NB4 (cell line): Measurements from ENCODE around the gene LINC00632.
A peak's percentile ranks its signal among the peaks of the same experiment; 100 is the strongest.

Experiments used
- DNase-seq: peaks from one replicate; pipeline ENCODE4 v3.0.0; 2010; ENCODE audit warnings: low read depth
- H3K4me3 ChIP-seq: one replicate; pipeline ENCODE4 v1.5.1; 2011; ENCODE audit warnings: mild to moderate bottlenecking, low read depth, low read length, moderate library complexity
- CTCF ChIP-seq: IDR thresholded peaks from one replicate; pipeline ENCODE4 v1.5.1; 2012; ENCODE audit warnings: low read depth, low read length
- MAX ChIP-seq: IDR thresholded peaks from 2 replicates; pipeline ENCODE4 v1.6.1; 2011; ENCODE audit warnings: low read depth, low read length
- MYC ChIP-seq: IDR thresholded peaks from 2 replicates; pipeline ENCODE4 v1.6.1; 2011; ENCODE audit warnings: low read depth, low read length
- POLR2A ChIP-seq: IDR thresholded peaks from 2 replicates; pipeline ENCODE4 v1.6.1; 2011; ENCODE audit warnings: mild to moderate bottlenecking; ENCODE audit not compliant: insufficient read length; ENCODE audit errors: extremely low read depth

LINC00632 gene

GRCh38 chrX:140713174-140713539 is 3.6 kb downstream of the LINC00632 start:
- no peak overlapping the region for H3K4me3 ChIP-seq
- DNase-seq, result peak; percentile 36
- TF ChIP-seq POLR2A, result no peak
- TF ChIP-seq MAX, result no peak
- no peak for TF ChIP-seq CTCF
- TF ChIP-seq MYC, result no peak

GRCh38 chrX:140715787-140716186 is 6.2 kb downstream of the LINC00632 start:
- H3K4me3 ChIP-seq, result no peak overlapping the region
- no peak for TF ChIP-seq CTCF
- TF ChIP-seq POLR2A, result no peak
- TF ChIP-seq MAX, result no peak
- no peak for TF ChIP-seq MYC
- DNase-seq, result no peak

DNA sequence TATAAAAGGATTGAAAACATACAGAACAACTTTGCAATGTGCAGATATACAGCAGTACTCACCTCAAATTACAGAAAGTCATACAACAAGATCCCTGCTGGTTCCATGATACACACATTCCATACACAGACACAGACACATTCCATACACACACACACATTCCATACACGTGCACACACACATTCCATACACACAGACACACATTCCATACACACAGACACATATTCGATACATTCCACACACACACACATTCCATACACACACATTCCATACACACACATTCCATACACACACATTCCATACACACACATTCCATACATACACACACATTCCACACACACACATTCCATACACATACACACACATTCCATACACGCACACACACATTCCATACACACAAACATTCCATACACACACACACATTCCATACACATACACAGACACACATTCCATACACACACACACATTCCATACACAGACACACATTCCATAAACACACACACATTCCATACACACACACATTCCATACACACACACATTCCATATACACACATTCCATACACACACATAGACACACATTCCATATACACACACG is 13.7 kb downstream of the LINC00632 start:
- no peak overlapping the region for H3K4me3 ChIP-seq
- no peak for TF ChIP-seq CTCF
- no peak for TF ChIP-seq MYC
- no peak for TF ChIP-seq POLR2A
- no peak for TF ChIP-seq MAX
- no peak for DNase-seq

DNA sequence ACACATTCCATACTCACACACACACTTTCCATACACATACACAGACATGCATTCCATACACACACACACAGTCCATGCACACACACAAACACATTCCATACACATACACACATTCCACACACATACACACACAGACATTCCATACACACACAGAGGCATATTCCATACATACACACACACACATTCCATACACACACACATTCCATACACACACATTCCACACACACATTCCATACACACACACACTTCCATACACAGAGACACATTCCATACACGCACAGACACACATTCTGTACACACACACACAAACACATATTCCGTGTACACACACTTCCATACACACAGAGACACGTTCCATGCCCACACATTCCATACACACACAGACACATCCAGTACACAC is 14.8 kb downstream of the LINC00632 start:
- no peak for DNase-seq
- TF ChIP-seq MYC, result no peak
- TF ChIP-seq CTCF, result no peak
- no peak for TF ChIP-seq MAX
- no peak for TF ChIP-seq POLR2A
- H3K4me3 ChIP-seq, result no peak overlapping the region

DNA sequence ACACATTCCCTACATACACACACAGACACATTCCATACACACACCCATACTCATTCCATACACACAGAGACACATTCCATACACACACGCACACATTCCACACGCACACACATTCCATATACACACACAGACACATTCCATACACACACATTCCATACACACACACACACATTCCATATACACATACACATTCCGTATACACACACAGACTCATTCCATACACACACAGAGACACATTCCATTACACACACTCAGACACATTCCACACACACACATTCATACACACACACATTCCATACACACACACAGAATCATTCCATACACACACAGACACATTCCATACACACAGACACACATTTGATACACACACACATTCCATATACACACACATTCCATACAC is 15.2 kb downstream of the LINC00632 start:
- no peak for DNase-seq
- H3K4me3 ChIP-seq, result no peak overlapping the region
- no peak for TF ChIP-seq CTCF
- no peak for TF ChIP-seq MAX
- TF ChIP-seq POLR2A, result no peak
- no peak for TF ChIP-seq MYC

DNA sequence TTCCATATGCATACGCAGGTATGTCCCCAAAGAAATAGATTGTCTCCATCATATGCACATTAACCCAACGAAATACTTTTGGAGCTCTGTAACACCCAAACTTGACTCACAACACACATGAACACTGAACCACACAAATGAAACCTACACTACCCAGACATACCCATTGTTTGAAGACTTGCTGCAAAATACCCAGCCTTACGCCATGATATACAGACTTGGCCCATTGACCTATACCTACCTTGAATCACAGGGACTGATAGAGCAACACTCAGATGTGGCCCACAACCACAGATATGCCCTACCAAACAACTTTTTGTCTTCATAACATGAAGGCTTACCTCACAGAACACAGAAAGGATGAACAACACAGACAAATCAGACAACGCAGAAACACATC is 15.9 kb downstream of the LINC00632 start:
- H3K4me3 ChIP-seq, result no peak overlapping the region
- no peak for DNase-seq
- TF ChIP-seq MYC (no peak), POLR2A (no peak), CTCF (no peak), MAX (no peak)
